Measurements from ENCODE around the gene TBC1D22B.
"Not testable (repeated sequence)": the region's sequence is repeated elsewhere in the genome, so short reads cannot be mapped to it uniquely, and the experiment has no call there.

TBC1D22B gene

DNA sequence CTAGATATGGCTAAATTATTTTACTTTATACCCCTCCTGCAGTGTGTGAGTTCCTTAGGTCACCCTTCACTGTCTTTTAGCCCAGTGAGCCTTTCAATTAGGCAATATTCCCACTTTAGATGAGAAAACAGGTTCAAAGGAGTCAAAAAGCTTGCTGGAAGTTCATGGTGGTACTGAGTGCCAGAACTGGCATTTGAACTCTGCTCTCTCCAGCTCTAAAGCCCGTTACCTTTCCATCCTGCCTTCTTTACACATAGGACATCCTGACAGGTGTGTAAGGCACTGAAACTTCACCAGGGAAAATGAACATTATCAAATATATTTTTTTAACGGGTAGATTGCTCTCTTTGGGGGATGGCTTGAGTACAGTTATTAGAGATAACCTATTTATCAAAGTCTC lies 11.5 kb downstream of the TBC1D22B start:
- DNase-seq = no peak

DNA sequence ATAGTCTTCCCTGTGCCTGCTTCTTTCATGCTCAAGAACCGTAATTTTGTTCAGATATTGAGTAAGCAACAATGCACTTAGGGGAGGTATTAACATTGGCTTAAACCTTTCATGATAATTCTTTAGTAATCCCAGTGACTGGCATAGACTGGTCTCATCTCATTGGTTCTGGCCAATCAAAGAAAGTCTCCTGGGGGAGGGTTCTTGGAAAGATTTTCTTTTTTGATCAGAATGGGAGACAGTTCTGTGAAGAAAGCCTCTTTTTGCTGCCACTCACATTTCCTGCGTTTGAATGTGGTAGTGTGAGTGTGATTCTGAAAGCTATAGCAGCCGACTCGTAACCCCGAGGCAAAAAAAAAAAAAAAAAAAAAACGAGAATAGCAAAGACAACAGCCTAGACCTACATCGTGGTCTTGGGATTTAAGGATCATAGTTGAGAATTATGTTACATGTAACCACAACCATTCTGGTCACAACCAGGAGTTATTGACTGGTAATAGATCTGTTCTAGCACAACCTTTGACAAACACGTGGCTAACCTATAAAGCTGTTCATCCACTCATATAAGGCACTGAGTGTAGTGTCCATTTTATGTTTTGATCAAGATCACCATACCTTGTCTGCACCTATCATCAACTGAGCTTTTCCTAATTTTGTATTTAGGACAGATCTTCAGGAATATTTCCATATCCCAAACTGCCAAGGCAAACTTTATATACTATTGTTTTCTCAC lies 15.4 kb downstream of the TBC1D22B start:
- DNase-seq = no peak

- DNase-seq = peak in 2 of 3 experiments; percentile 33 to 89
Measured at GRCh38 chr6:37273690-37274089, 16.1 kb downstream of the TBC1D22B start.

- DNase-seq = no peak
Measured at GRCh38 chr6:37275350-37275749, 17.8 kb downstream of the TBC1D22B start.

- no peak for DNase-seq
Measured at GRCh38 chr6:37277001-37277409, 19.4 kb downstream of the TBC1D22B start.

- no peak for DNase-seq
Measured at GRCh38 chr6:37279366-37280134, 22.0 kb downstream of the TBC1D22B start.

DNA sequence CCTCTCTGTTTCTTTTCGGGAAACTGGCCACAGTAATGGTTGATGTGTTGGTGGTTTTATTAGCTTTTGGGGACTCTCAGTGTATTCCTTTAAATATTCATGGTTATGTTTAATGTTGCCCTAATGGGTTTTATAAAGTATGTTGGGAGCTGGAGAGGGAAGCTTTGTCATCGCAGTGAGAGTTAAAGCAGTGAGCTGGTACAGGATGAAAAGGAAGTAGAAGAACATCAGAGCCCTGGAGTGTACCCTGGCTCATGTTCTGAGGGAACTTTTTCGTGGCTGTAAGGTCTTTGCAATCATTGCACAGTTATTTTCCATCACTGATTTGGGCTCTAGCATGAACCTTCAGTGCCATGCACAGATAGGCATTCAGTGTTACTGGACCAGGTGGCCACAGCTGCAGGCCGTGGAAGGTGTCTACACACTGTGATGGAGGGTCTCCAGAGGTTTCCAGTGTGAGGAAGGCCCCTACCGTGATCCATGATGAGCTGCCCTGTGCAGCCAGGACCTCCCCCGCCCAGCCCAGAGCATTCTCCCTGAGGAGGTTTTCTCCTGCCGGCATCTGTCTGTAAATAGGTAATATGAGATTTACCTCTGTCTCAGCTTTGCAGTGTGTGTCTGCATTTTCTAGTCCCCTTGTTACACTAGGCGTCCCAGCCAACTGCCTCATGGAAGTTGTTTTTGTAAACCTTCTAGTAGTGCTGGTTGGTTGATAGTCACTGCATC lies 22.8 kb downstream of the TBC1D22B start:
- DNase-seq = no peak

DNA sequence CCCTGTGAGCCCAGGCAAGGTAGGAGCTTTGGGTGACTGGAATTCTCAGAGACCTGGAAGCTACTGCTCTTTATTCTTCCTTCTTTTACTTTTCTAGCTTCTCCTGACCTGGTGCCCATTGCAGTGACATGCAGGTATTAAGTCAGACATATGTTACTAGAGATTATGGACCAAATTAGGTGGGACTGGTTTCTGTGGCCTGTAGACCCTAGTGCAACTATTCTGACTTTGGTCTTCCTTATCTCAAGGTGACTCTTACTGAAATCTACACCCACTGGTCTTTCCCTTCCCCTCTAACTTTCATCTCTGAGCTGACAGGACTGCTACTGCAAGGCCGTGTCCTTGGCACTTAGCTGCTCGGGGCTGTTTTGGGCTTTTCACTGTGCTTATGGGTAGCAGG lies 24.8 kb downstream of the TBC1D22B start:
- no peak for DNase-seq

DNA sequence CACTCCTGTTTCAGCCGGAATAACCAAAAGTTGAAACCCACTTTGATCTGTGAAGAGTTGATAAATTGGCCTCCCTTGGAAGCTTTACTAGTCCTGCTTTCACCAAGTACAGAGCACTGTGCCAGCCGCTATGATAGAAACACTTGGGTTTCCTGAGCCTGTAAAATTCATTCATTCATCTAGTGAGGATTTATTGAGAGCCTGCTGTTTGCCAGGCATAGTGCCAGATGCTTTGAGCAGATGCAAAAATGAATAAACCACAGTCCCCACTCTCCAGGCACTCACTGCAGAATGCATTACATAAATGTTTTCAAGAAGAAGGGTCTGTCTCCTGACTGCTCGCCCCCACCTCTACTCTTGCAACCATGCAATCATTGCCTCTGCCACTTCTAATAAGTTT lies 25.7 kb downstream of the TBC1D22B start:
- DNase-seq = no peak

DNA sequence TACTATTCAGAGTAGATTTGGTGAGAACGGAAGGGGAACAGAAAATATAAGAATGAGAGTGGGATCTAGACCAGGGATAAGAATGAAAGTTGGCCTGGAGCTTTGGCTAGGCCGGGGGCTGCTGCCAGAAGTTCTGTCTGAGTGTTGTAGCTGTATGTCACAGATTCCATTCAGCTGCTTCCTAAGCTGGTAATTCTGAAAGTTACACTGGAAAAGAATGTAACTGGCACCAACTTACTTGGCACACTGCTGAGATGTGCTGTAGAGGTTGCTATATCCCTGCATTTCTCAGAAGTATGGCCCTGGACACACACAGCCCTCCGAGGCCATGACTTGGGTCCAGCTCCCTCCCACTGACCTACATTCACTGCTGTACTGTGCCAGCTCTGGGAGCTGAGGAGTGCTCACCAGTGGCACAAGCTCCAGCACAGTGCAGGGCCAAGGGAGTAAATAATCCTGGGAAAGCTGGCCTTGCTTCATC lies 26.1 kb downstream of the TBC1D22B start:
- DNase-seq = no peak

DNA sequence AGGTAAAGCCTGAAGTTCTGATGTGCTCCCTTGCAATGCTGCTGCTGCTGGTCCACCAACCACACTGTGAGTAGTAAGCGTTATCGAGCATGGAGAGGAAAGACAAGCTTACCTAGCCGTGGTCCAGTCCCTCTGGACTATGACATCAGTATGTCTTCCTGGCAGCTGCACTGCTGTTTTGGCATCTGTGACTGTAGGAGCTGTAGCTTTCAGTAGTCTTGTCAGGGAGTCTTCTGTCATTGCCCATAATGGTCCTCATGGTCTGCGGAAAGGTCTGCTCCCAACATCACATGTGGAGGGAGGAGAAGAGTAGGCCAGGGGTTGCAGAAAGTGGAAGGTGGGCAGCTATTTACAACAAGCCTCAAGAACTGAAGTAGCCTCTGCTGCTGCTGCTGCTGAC lies 27.2 kb downstream of the TBC1D22B start:
- DNase-seq = no peak

DNA sequence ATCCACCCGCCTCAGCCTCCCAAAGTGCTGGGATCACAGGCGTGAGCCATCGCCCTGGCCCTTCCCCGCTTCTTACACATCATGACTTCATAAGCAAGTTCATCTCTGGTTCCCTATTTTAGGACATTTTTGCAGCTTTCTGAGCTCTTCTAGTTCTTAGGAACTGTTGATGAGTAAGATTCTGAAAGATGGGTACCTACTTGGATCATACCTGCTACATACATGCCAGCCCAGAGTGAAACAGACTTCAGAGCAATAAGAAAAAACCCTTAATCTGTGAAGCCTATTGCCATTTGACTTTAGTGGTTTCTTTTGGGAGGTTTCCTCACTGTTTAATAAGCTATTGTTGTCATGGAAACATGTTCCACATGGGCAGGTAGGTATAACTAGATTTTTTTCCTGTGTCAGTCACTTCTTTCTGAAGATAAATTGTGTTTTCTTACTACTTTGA lies 28.3 kb downstream of the TBC1D22B start:
- no peak for DNase-seq

- no peak for DNase-seq
Measured at GRCh38 chr6:37287519-37288157, 30.1 kb downstream of the TBC1D22B start.

GRCh38 chr6:37288247-37288646 lies 30.7 kb downstream of the TBC1D22B start:
- no peak for DNase-seq

DNA sequence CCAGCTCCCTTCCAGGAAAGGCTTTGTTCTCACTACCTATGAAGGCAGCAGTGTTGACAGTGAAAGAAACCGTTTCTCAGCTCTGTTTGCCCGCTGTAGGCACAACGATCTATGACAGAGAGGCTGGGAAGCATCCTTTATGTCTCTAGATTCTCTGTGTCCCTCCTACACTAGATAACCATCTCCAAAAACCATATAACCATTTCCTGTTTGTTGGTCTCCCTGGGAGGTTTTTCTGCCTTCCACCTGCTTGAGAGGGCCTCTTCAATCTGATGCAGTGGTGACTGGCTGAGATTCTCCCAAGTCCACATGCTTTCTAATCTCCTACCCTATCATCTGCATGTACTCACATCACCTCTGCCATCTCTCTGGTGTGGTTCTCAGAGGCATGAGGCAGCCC lies 32.4 kb downstream of the TBC1D22B start:
- peak in 1 of 3 experiments; percentile 26 for DNase-seq

DNA sequence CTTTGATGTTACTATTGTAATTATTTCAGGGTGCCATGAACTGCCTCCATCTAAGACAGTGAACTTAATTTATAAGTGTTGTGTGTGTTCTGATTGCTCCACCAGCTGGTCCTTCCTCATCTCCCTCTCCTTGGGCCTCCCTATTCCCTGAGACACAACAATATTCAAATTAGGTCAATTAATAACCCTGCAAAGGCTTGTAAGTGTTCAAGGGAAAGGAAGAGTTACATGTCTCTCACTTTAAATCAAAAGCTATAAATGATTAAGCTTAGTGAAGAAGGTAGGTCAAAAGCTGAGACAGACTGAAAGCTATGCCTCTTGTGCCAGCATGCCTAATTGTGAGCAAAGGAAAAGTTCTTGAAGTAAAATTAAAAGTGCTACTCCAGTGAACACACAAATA lies 35.9 kb downstream of the TBC1D22B start:
- DNase-seq = no peak

GRCh38 chr6:37297637-37298036 lies 40.1 kb downstream of the TBC1D22B start:
- DNase-seq = not testable (repeated sequence)

- DNase-seq = no peak
Measured at GRCh38 chr6:37298958-37299357, 41.4 kb downstream of the TBC1D22B start.

DNA sequence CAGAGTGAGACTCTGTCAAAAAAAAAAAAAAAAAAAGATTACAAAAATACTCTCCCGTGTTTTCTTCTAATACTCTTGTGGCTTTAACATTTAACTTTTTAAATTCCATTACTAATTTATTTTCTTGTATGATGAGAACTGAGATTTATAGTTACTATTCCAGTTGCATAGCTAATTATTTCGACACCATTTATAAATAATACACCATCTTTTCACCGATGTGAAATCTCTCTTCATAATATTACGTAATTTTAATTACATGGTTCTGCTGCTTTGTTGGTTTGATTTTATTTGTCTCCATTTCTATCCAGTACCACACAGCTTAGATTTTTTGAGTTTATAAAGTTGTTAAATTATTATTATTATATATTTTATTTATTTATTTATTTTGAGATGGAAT lies 42.4 kb downstream of the TBC1D22B start:
- no peak for DNase-seq

DNA sequence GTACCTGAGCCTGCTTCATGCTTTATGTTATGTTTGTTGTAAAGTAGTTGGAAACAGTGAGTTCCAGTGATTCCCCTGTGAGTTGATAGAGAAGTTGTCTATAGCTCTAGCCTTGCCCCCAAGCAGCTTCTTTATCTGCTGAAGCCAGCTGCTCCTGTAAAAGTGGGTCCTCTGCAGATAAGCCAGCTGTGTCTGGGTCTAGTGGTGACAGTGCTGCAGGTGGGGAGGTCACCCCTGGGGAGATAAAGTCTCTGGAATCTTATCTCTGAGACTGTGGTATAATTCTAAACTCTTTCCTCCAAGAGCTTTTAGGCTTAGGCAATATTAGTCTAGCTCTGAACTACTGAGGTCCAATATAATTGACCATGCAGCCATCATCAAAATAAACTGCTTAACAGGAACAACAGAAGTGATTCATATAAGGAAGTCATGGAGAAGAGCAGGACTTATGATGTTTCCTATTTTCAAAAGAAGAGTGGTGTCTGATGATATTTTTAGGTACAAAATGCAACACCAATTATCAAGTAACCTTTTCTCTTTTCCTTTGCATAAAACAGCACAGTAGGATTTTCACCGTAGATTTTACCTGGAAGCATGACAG lies 44.6 kb downstream of the TBC1D22B start:
- DNase-seq = no peak

GRCh38 chr6:37303091-37303660 lies 45.6 kb downstream of the TBC1D22B start:
- no peak for DNase-seq

DNA sequence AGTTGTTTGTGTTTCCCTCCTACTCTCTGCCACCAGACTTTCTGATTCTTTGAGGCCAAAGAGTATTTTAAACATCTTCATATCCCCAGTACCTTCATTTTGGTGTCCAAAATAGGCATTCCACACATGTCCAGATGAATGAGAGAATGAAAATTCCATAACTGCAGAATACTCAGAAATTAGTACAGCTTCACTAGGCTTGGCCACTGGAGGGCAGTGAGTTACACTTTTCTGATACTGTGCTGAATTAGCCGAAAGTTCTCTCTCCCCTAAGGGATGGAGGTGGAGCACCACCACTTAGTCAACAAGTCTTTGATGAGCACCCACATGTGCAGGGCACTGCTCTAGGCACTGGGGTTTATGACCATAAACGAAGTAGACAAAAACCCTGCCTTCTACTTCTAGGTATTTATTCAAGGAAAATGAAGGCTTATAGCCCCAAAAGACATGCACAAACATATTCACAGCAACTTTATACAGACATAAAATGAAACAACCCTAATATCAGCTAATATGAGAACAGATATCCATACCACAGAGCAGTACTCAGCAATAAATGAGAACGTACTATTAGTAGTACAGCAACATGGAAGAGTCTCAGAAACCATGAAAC lies 46.4 kb downstream of the TBC1D22B start:
- peak in 2 of 3 experiments; percentile 17 to 25 for DNase-seq

Data from NCI-H1417 (cell line).